Measurements from ENCODE around the gene SFMBT1.

SFMBT1 gene

DNA sequence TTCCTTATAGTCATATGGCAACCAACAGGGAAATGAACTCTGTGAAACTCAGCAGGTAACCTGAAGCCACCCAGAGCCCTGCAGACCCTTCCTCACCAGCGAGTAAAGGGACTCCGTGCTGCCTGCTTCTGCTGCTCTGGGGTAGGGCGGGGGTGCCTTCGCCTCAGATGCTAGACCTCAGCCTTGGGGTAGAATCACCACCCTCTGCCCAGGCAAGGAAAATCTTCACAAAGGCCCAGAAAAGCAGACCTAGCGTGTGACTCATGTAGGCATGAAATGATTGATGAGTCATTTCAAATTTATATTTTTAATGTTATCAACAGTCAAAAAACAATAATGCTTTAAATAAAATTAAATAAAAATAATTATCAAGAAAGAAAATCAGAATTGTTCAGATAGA, 155.1 kb downstream of the SFMBT1 start:
- no peak for DNase-seq (ENCODE audit: extremely low read depth, low read depth)
- TF ChIP-seq, protein P1, sequence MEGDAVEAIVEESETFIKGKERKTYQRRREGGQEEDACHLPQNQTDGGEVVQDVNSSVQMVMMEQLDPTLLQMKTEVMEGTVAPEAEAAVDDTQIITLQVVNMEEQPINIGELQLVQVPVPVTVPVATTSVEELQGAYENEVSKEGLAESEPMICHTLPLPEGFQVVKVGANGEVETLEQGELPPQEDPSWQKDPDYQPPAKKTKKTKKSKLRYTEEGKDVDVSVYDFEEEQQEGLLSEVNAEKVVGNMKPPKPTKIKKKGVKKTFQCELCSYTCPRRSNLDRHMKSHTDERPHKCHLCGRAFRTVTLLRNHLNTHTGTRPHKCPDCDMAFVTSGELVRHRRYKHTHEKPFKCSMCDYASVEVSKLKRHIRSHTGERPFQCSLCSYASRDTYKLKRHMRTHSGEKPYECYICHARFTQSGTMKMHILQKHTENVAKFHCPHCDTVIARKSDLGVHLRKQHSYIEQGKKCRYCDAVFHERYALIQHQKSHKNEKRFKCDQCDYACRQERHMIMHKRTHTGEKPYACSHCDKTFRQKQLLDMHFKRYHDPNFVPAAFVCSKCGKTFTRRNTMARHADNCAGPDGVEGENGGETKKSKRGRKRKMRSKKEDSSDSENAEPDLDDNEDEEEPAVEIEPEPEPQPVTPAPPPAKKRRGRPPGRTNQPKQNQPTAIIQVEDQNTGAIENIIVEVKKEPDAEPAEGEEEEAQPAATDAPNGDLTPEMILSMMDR (IDR thresholded peaks at IDR 0.05; ENCODE audit: low read depth, low read length) = no peak

DNA sequence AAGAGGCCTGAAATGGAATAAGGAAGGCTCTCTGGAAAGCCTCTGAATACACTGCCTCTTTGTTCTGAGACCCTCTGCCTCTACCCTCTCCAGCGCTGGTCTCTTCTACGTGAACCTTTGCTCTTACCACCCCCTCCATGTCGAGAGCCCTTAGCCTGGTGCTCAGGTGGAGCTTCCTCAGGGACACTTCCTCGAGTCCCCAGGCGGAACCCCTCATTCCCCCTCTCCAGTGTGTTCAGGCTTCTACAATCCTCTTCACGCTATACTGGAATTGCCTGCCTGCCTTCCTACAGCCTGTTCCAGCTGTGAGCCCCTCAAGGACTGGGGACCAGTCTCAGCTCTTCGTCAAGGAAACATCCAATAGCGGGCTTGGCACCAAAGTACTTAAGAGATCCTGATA, 156.0 kb downstream of the SFMBT1 start:
- TF ChIP-seq, protein P1 (IDR thresholded peaks at IDR 0.05; ENCODE audit: low read depth, low read length) = no peak
- no peak for DNase-seq (ENCODE audit: extremely low read depth, low read depth)

DNA sequence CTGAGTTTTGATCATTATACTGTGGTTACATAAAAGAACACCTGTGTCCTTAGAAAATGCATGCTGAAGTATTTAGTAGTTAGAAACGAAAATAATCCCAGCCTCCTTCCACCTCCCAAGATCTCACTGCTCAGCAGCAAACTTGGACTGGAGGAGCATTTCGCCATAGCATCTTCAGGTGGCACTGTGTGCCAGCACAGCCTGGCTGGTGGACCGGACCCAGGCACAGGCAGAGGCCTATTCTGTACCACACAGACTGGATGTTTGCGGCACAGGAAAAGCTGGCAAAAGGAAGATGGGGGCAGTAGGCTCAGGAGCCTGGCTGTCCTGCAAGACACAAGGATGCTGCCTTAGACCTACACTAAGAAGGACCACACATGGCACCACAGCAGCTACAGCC, 158.7 kb downstream of the SFMBT1 start:
- no peak for DNase-seq (ENCODE audit: extremely low read depth, low read depth)
- TF ChIP-seq, protein P1 (IDR thresholded peaks at IDR 0.05; ENCODE audit: low read depth, low read length) = no peak

DNA sequence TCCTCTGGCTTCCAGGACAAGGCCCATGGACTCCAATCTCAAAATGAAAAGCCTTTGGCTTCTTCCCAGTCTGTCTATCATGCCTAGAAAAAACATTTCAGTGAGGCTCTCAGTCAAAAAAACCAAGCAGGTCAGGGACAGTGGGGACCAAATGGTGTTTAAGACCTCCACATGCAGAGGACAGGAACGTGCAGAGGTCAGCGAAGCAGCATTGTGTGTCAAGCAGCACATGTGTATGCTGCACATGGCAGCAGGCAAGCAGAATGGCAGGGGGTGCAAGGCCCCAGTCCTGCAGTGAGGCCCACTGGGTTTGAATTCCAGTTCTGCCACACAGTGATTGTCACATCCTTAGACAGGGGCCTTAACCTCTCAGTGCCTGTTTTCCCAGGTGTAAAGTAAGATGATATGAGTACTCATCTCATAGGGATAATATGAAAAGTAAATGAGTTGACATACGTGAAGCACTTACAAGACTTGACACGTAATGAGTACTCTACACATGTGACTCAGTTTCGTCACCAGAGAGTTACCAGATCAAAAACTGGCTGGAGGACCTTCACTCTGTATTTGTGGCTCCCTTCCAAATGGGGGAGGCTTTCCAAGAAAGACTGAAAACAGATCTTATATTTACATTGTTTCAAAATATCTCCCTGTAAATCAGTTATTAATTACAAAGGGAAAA, 159.7 kb downstream of the SFMBT1 start:
- TF ChIP-seq, protein P1 (IDR thresholded peaks at IDR 0.05; ENCODE audit: low read depth, low read length) = no peak
- no peak for DNase-seq (ENCODE audit: extremely low read depth, low read depth)

DNA sequence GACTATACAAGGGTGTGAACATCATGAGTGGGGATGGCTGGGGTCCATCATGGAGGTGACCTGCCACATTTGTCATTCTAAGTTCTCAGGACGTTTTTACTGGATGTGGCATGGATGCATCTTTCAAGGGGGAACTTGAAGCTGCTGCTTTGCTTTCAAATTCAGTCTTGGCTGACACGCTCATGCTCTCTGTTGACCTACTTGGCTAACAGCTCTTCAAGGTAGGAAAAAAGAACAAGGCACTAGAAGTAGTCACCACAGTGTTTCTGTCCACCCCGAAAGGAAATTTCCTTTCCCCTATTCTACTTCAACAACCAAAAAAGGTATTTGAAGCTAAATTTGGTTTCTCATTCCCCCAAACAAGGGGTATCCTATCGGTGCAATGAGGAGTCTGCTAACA, 163.5 kb downstream of the SFMBT1 start:
- DNase-seq (ENCODE audit: extremely low read depth, low read depth) = no peak
- TF ChIP-seq, protein P1 (IDR thresholded peaks at IDR 0.05; ENCODE audit: low read depth, low read length) = no peak

DNA sequence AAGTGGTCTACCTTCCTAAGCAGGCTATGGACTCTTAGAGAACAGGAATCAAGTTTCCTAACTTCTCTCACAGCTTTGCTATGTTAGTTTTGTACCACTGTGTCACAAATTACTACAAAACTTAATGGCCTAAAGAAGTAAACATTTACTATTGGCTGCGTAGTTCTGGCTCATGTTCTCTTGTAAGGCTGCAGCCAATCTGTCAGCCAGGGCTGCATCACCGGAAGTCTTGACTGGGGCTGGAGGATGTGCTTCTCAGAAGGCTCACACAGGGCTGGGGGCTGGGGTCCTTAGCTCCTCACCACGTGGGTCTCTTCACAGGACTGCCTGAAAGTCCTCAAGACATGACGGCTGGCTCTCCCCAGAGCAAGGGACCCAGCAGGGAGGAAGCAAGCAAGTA, 164.0 kb downstream of the SFMBT1 start:
- TF ChIP-seq, protein P1 (IDR thresholded peaks at IDR 0.05; ENCODE audit: low read depth, low read length) = no peak
- no peak for DNase-seq (ENCODE audit: extremely low read depth, low read depth)

DNA sequence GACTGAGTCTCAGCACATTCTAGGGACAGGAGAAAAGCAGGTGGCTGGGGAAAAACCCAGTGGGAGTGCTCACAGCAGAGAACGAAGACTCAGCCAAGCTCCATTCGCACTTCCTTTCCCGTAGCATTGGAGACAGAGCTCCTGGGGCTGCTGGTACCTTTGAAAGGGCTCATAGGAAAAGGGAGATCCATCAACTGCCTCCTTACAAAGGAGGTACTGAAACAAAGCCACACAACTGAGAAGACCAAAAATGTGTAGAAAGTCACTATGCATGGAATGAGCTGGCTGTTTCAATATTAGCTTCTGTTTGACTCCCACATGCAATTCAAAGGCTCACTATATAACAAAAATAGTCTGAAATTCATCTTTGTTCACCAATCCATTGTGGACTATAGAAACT, 165.4 kb downstream of the SFMBT1 start:
- DNase-seq (ENCODE audit: extremely low read depth, low read depth) = no peak
- TF ChIP-seq, protein P1 (IDR thresholded peaks at IDR 0.05; ENCODE audit: low read depth, low read length) = no peak
